ENCODE results near the gene SYT5.
"Not testable (repeated sequence)": the region's sequence is repeated elsewhere in the genome, so short reads cannot be mapped to it uniquely, and the experiment has no call there.

SYT5 gene

DNA sequence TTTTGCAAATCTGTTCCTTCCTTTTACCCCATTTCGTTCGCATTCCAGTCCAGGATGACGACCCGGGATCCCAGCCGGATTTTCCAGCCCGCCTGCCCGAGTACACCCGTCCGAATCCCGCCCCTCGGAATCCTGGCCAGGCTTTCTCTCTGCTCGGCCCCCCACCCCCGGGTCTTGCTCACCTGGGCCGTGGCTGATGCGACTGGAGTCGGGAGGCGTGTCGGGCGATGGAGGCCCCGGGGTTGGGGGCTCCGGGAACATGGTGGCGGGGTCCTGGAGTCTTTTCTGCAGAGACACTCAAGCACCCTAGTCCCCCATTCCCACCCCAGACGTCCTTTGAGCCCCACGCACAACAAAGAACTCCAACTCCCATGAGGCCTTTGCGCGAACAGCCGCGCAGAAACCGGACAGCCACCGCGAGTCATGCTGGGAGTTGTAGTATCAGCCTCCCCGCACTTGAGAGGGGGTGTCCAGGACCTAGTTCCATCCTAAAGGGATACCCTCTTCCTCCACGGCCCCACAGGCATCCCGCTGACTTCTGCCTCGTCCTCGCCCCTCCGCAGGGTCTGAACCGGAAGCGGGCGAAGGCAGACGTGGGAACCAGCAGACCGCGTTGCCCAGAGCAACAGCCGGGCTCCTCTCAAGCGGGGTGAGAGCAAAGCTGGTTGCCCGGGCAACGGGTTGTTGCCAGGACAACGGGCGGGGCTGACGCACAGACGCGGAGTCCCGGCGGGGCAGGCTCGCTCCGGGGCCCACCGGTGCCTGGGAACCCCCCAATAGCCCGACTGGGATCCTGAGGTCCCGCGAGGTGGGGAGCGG lies 1.1 kb downstream of the SYT5 start:
- Histone ChIP-seq H3K4me1 (ENCODE audit: control insufficient read depth, insufficient read depth, low read length, unreplicated experiment) (peaks cover 7% of the 10 kb centered on the region), H3K27ac (ENCODE audit: low read depth, low read length) (no peak overlapping the region), H3K36me3 (ENCODE audit: insufficient read depth, low read length) (no peaks in the 10 kb centered on the region), H3K79me2 (ENCODE audit: control insufficient read depth, insufficient read depth, low read length, unreplicated experiment) (no peaks in the 10 kb centered on the region), H3K27me3 (ENCODE audit: insufficient read depth, low read length) (peaks cover 23% of the 10 kb centered on the region), H2AFZ (ENCODE audit: low read length, unreplicated experiment) (no peak overlapping the region), H3K4me3 (ENCODE audit: low read depth, low read length) (peak overlapping the region; percentile 66)

- Histone ChIP-seq H2AFZ (ENCODE audit: low read length, unreplicated experiment) (no peak overlapping the region), H3K4me1 (ENCODE audit: control insufficient read depth, insufficient read depth, low read length, unreplicated experiment) (peaks cover 7% of the 10 kb centered on the region), H3K27ac (ENCODE audit: low read depth, low read length) (no peak overlapping the region), H3K4me3 (ENCODE audit: low read depth, low read length) (no peak overlapping the region), H3K27me3 (ENCODE audit: insufficient read depth, low read length) (peaks cover 17% of the 10 kb centered on the region), H3K79me2 (ENCODE audit: control insufficient read depth, insufficient read depth, low read length, unreplicated experiment) (no peaks in the 10 kb centered on the region), H3K36me3 (ENCODE audit: insufficient read depth, low read length) (no peaks in the 10 kb centered on the region)
Measured at GRCh38 chr19:55176076-55176475, 4.0 kb downstream of the SYT5 start.

GRCh38 chr19:55175117-55175867 lies 4.8 kb downstream of the SYT5 start:
- Histone ChIP-seq H3K36me3 (ENCODE audit: insufficient read depth, low read length) (no peaks in the 10 kb centered on the region), H2AFZ (ENCODE audit: low read length, unreplicated experiment) (no peak overlapping the region)

GRCh38 chr19:55174425-55175116 lies 5.5 kb downstream of the SYT5 start:
- no peak overlapping the region for H3K27ac ChIP-seq (ENCODE audit: low read depth, low read length)
- peaks cover 2% of the 10 kb centered on the region; the same call in 1 of the 2 replicates for H3K27me3 ChIP-seq (ENCODE audit: insufficient read depth, low read length)
- no peaks in the 10 kb centered on the region for H3K79me2 ChIP-seq (ENCODE audit: control insufficient read depth, insufficient read depth, low read length, unreplicated experiment)
- no peak overlapping the region for H2AFZ ChIP-seq (ENCODE audit: low read length, unreplicated experiment)
- H3K36me3 ChIP-seq (ENCODE audit: insufficient read depth, low read length) = no peaks in the 10 kb centered on the region
- peak overlapping the region; percentile 82 for H3K4me3 ChIP-seq (ENCODE audit: low read depth, low read length)
- peaks cover 2% of the 10 kb centered on the region for H3K4me1 ChIP-seq (ENCODE audit: control insufficient read depth, insufficient read depth, low read length, unreplicated experiment)

More at GRCh38 chr19:55175117-55175867, 4.8 kb downstream of the SYT5 start:
- Histone ChIP-seq H3K27me3 (ENCODE audit: insufficient read depth, low read length) (peaks cover 9% of the 10 kb centered on the region), H3K27ac (ENCODE audit: low read depth, low read length) (no peak overlapping the region), H3K79me2 (ENCODE audit: control insufficient read depth, insufficient read depth, low read length, unreplicated experiment) (no peaks in the 10 kb centered on the region), H3K4me1 (ENCODE audit: control insufficient read depth, insufficient read depth, low read length, unreplicated experiment) (peaks cover 7% of the 10 kb centered on the region), H3K4me3 (ENCODE audit: low read depth, low read length) (no peak overlapping the region)

DNA sequence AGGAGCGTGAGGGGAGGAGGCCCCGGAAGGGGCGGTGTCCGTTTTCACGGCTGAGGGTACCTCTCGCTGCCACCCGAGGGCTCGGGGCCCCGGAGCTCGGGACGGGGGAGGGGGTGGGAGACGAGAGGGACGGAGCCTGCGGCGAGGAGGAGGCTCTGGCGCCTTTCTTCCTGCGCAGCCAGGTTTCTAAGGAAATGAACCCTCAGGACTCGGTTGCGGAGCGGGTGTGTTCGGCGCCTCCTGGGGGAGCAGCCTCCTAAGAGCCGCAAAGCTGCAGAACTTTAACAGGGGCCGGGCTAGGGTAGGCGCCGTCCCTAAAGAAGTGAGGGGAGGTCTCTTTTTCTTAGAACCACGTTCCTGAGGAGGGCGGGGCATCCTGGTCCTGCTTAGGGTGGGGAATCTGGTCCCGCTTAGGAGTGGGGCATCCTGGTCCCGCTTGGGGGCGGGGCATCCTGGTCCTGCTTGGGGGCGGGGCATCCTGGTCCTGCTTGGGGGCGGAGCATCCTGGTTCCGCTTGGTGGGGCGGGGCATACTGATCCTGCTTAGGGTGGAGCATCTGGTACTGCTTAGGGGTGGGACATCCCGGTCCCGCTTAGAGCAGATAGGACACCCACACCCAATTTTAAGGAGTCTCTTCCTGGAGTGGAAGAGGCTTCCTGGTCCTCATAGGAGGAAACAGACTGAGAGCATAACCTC lies 6.2 kb downstream of the SYT5 start:
- H2AFZ ChIP-seq (ENCODE audit: low read length, unreplicated experiment) = peak overlapping the region; percentile 16
- no peaks in the 10 kb centered on the region for H3K4me1 ChIP-seq (ENCODE audit: control insufficient read depth, insufficient read depth, low read length, unreplicated experiment)
- H3K4me3 ChIP-seq (ENCODE audit: low read depth, low read length) = peak overlapping the region; percentile 82
- peaks cover 3% of the 10 kb centered on the region; the same call in 1 of the 2 replicates for H3K27me3 ChIP-seq (ENCODE audit: insufficient read depth, low read length)
- no peak overlapping the region for H3K27ac ChIP-seq (ENCODE audit: low read depth, low read length)
- H3K36me3 ChIP-seq (ENCODE audit: insufficient read depth, low read length) = no peaks in the 10 kb centered on the region
- H3K79me2 ChIP-seq (ENCODE audit: control insufficient read depth, insufficient read depth, low read length, unreplicated experiment) = no peaks in the 10 kb centered on the region

DNA sequence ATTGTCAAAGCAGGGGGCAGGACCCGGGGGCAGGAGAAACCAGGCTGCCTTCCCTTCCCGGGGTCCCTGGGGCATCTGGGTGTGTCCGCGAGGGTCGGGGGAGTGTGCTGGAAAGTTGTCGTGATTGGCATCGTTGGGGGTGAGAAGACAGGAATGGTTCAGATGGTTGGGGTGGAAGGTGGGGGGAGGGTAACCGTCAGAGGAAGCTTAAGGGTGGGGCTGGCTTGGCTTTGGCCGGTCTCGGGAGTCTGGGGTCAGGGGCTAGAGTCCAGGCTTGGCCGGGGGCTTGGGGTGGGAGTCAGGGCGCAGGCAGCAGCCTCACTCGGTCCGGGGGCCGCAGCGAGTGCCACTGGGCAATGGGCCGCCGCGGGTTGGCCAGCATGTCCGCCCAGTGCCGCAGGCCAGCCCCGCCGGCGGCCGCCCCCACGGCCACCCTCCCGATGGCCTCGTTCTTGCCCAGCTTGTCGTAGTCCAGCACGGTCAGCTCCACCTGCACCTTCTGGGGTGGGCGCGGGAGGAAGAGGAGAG lies 6.8 kb downstream of the SYT5 start:
- Histone ChIP-seq H3K36me3 (ENCODE audit: insufficient read depth, low read length) (no peaks in the 10 kb centered on the region), H3K79me2 (ENCODE audit: control insufficient read depth, insufficient read depth, low read length, unreplicated experiment) (no peaks in the 10 kb centered on the region), H3K4me3 (ENCODE audit: low read depth, low read length) (peak overlapping the region; percentile 82), H3K27me3 (ENCODE audit: insufficient read depth, low read length) (peaks cover 3% of the 10 kb centered on the region; the same call in 1 of the 2 replicates), H2AFZ (ENCODE audit: low read length, unreplicated experiment) (peak overlapping the region; percentile 16), H3K27ac (ENCODE audit: low read depth, low read length) (peak overlapping the region; percentile 38), H3K4me1 (ENCODE audit: control insufficient read depth, insufficient read depth, low read length, unreplicated experiment) (no peaks in the 10 kb centered on the region)

DNA sequence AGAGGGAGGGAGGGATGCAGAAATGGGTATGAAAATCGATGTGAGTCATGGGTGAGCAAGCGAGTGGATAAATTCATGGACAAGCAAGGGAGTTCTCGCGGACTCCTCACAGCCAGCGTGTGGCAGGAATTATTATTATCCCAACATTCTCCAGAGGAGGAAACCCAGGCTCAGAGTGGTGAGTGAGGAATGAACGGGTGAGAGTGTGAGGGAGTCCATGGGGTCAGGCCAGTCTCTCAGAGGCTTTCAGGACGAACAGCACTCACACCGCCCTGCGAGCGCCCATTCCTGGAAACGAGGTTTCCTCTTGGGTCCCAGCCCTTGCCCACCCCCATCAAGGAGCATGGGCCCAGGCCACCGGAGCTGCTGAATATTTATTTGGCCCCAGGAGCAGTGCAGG lies 7.3 kb downstream of the SYT5 start:
- peaks cover 3% of the 10 kb centered on the region; the same call in 1 of the 2 replicates for H3K27me3 ChIP-seq (ENCODE audit: insufficient read depth, low read length)
- H2AFZ ChIP-seq (ENCODE audit: low read length, unreplicated experiment) = peak overlapping the region; percentile 16
- H3K36me3 ChIP-seq (ENCODE audit: insufficient read depth, low read length) = no peaks in the 10 kb centered on the region
- H3K27ac ChIP-seq (ENCODE audit: low read depth, low read length) = peak overlapping the region; percentile 38
- no peaks in the 10 kb centered on the region for H3K4me1 ChIP-seq (ENCODE audit: control insufficient read depth, insufficient read depth, low read length, unreplicated experiment)
- no peaks in the 10 kb centered on the region for H3K79me2 ChIP-seq (ENCODE audit: control insufficient read depth, insufficient read depth, low read length, unreplicated experiment)
- peak overlapping the region; percentile 82 for H3K4me3 ChIP-seq (ENCODE audit: low read depth, low read length)

GRCh38 chr19:55172318-55172717 lies 7.8 kb downstream of the SYT5 start:
- peak overlapping the region; percentile 38; the same call in 1 of the 2 replicates for H3K27ac ChIP-seq (ENCODE audit: low read depth, low read length)
- H3K27me3 ChIP-seq (ENCODE audit: insufficient read depth, low read length); H3K36me3 ChIP-seq (ENCODE audit: insufficient read depth, low read length); H3K4me1 ChIP-seq (ENCODE audit: control insufficient read depth, insufficient read depth, low read length, unreplicated experiment); H3K79me2 ChIP-seq (ENCODE audit: control insufficient read depth, insufficient read depth, low read length, unreplicated experiment); H2AFZ ChIP-seq (ENCODE audit: low read length, unreplicated experiment): not testable (repeated sequence)
- peak overlapping the region; percentile 82 for H3K4me3 ChIP-seq (ENCODE audit: low read depth, low read length)

DNA sequence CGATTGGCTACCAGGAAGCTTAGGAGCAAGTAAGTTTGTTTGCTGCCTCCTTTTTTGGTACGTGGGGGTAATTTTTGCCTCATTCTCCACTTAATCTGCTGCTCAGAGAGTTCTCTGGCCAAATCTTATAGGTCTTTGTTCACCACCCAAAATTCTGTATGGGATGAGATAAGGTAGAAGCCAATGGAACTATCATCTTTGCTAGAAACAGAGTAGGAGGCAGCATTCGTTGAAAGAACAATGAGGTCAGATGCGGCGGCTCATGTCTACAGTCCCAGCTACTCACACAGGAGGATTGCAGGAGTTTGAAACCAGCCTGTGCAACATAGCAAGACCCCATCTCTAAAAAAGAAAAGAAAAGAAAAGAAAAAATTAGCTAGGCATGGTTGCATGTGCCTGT lies 8.6 kb downstream of the SYT5 start:
- Histone ChIP-seq H3K27ac (ENCODE audit: low read depth, low read length) (no peak overlapping the region), H3K36me3 (ENCODE audit: insufficient read depth, low read length) (no peaks in the 10 kb centered on the region), H3K27me3 (ENCODE audit: insufficient read depth, low read length) (peaks cover 3% of the 10 kb centered on the region; the same call in 1 of the 2 replicates), H2AFZ (ENCODE audit: low read length, unreplicated experiment) (no peak overlapping the region), H3K79me2 (ENCODE audit: control insufficient read depth, insufficient read depth, low read length, unreplicated experiment) (no peaks in the 10 kb centered on the region), H3K4me3 (ENCODE audit: low read depth, low read length) (no peak overlapping the region), H3K4me1 (ENCODE audit: control insufficient read depth, insufficient read depth, low read length, unreplicated experiment) (no peaks in the 10 kb centered on the region)

DNA sequence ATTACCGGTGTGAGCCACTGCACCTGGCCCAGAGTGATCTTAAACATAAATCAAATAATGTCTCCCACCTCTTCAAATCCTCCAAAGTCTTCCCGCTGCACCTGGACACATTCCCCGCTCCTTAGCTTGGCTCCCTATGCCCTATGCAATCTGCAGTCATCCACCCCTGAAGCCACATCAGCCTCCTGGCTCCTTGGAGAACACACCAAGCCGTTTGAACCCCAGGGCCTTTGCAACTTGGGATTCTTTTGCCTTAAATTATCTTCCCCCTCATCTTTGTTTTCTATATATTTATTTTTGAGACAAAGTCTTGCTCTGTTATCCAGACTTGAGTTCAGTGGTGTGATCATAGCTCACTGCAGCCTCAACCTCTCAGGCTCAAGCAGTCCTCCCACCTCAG lies 11.0 kb downstream of the SYT5 start:
- H3K4me3 ChIP-seq (ENCODE audit: low read depth, low read length) = no peak overlapping the region
- H2AFZ ChIP-seq (ENCODE audit: low read length, unreplicated experiment) = no peak overlapping the region
- H3K27ac ChIP-seq (ENCODE audit: low read depth, low read length) = no peak overlapping the region
- H3K79me2 ChIP-seq (ENCODE audit: control insufficient read depth, insufficient read depth, low read length, unreplicated experiment) = no peaks in the 10 kb centered on the region
- peaks cover 3% of the 10 kb centered on the region; the same call in 1 of the 2 replicates for H3K27me3 ChIP-seq (ENCODE audit: insufficient read depth, low read length)
- no peaks in the 10 kb centered on the region for H3K4me1 ChIP-seq (ENCODE audit: control insufficient read depth, insufficient read depth, low read length, unreplicated experiment)
- H3K36me3 ChIP-seq (ENCODE audit: insufficient read depth, low read length) = no peaks in the 10 kb centered on the region

Data from ACC112 (cell line).